ENCODE data around the gene P2RY14.

P2RY14 gene

GRCh38 chr3:151174351-151174750, 104.0 kb downstream of the P2RY14 start:
- peak in 1 of 2 experiments; percentile 8 for DNase-seq

DNA sequence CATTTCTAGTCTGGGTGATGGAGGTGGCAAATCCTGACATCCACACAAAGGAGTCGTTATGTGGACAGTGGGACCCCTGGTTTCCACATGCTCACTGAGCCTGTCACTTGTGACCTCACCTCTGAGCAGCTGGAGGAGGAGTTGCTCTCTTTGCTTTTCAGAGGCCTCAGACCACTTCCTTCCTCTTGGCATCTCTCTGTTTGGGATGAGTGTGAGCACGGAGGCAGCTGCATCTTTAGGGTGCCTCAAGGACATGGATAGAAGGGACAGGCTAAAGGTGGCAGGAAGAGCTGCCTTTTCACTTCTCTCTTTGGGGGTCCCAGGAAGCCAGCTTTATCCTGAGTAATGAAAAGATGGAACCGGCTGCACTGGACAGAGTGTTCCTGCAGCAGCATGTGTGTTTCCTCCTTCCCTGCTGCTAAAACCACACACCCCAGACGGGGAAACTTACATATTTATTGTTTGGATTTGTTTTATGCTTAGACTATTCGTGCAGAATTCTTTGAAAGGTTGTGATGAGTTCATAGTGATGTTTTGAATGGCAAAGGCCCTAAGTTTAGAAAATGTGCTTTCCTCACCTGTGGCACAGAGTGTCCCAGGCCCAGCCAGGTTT, 107.1 kb downstream of the P2RY14 start:
- DNase-seq, result peak; percentile 93 to 95

DNA sequence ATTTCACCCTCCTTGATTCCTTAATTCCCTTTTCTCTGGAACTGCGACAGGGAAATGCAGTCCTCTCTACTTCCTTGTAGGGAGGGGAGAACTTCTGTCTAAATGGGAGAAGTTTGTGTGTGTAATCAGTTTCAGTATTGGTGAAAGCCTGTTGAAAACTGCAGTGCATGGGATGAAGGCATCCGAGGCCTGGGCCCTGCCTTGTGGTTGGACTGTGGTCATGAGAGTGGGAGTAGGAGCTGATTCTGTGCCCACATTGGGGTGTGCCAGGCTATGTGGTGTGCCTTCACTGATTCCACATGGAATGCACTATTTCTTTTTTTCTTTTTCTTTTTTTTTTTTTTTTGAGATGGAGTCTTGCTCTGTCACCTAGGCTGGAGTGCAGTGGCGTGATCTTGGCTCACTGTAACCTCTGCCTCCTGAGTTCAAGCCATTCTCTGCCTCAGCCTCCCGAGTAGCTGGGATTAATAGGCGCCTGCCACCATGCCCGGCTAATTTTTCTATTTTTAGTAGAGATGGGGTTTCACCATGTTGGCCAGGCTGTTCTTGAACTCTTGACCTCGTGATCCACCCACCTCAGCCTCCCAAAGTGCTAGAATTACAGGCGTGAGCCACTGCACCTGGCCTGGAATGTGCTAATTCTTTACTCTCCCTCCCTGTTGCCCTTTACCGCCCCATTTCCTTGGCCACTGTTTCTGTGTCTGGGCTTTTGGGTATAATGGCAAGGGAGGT, 108.2 kb downstream of the P2RY14 start:
- peak; percentile 66 to 68 for DNase-seq

DNA sequence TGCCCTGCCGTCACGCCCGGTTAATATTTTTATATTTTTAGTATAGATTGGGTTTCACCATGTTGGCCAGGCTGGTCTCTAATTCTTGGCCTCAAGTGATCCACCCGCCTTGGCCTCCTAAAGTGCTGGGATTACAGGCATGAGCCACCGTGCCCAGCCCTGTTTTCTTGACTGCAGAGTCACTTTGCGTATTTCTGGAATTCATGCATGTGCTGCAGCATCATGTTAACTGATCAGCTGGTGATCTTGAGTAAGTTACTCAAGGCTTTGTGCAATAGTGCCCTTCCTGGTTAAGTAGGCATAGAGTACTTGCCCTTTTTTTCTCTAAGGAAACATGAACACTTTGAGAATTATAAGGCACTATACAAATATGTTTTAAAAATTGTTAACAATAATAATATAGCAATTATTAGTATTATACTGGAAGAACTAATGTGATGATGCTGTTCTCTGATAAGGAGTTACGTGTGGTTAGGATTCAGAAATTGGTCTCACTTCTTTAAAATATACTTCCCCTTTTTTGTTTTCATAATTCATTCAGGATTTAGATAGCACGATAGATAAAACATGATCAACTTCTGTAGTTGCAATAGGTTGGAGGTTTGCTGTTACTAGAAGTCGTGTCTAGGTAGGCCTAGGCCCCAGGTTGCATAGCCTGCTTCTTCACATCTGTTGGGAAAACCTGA, 108.9 kb downstream of the P2RY14 start:
- peak; percentile 76 to 85 for DNase-seq

DNA sequence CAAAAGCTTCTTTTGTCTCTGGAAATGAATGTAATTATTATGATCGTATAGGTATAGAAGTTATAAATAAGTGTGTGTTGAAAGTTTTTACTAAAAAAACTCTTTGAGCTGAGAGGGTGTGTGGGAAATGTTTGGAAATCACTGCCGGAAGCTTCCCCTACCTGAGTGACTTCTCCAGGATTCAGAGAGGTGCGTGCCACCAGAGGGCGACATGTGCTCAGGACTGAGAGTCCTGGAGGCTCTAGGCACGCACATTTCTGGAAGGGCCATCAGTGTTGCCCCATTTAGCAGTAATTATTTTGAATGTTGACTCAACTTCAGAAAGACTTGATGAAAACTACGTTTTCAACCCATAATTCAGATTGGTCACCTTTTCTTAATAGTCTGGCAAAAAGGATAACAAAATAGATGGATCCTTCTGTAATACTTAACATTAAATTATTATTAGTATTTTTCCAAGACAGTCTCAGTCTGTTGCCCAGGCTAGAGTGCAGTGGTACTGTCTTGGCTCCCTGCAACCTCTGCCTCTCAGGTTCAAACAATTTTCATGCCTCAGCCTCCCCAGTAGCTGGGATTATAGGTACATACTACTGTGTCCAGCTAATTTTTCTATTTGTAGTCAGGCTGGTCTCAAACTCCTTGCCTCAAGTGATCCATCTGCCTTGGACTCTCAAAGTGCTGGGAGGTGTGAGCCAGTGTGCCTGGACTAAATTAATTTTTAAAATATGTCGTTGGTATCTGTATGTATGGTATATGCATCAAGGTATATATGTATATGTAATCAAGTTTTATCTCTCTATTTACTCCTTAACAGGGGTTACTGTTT, 109.9 kb downstream of the P2RY14 start:
- peak; percentile 50 to 68 for DNase-seq

DNA sequence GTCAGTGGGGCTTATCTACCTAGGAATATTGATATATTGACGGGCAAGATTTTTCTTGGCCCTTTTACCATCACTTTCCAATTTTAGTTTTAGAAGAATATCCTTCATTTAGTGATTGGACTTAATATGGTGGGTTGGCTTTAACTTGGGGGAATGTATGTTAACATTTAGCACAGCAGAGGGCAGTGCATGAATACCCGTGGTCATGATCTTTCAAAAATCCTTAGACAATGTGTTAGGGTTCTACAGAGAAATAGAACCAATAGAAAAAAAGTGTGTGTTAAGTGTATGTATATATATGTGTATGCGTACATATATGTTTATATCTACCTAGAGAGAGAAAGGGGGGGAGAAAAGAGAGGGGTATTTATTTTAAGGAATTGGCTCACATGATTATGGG, 112.2 kb downstream of the P2RY14 start:
- DNase-seq, result peak; percentile 20 to 27

DNA sequence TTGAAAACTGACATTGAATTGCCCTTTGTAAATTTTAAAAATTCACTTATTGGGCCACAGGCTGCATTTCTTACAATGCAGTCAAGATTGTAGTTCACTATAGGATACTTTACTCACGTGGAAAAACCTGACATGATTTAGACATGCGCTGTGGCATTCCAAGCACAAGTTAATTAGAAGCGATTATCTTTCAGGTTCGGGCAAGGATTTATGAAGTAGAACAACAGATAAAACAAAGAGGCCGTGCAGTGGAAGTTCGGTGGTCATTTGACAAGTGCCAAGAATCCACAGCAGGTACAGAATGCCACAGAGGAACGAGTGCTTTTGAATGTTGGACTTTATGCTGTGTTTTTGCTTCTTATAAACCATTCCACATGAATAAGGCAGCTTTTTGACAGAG, 113.1 kb downstream of the P2RY14 start:
- DNase-seq, result no peak
